ENCODE data around the gene KIF3B.

The KIF3B gene

GRCh38 chr20:32277361-32278198, at the start of gene KIF3B:
Gene KIF3B (plus strand): TSS chr20:32277651. CDS start chr20:32309778, 32,127 bp downstream.
- peaks cover 33% of the 10 kb centered on the region for H3K4me1 Mint-ChIP-seq
- peaks cover 19% of the 10 kb centered on the region for H3K36me3 Mint-ChIP-seq (ENCODE audit: insufficient read depth)
- peak; percentile 96 for ATAC-seq (replicated peaks; ENCODE audit: extremely low read depth, poor library complexity, severe bottlenecking)
- no peaks in the 10 kb centered on the region for H3K9me3 Mint-ChIP-seq
- peak; percentile 62 to 80 for DNase-seq (ENCODE audit: low spot score in 2 of 2)
- H3K4me3 Mint-ChIP-seq = peak within 1 kb of the TSS; percentile 83
- no peaks in the 10 kb centered on the region for H3K27me3 Mint-ChIP-seq
- H3K27ac Mint-ChIP-seq (ENCODE audit: low read depth) = peak within 1 kb of the TSS; percentile 80

- Mint-ChIP-seq H3K27me3 (no peaks in the 10 kb centered on the region), H3K36me3 (ENCODE audit: insufficient read depth) (peaks cover 20% of the 10 kb centered on the region), H3K4me1 (peaks cover 20% of the 10 kb centered on the region), H3K27ac (ENCODE audit: low read depth) (no peak overlapping the region), H3K9me3 (no peaks in the 10 kb centered on the region), H3K4me3 (no peak overlapping the region)
- ATAC-seq (replicated peaks; ENCODE audit: extremely low read depth, poor library complexity, severe bottlenecking) (no peak), DNase-seq (ENCODE audit: low spot score in 2 of 2) (no peak)
Measured at GRCh38 chr20:32227744-32228688, 49.4 kb upstream of the KIF3B start.

GRCh38 chr20:32229251-32229747, 48.2 kb upstream of the KIF3B start:
- Mint-ChIP-seq H3K27ac (ENCODE audit: low read depth) (no peak overlapping the region), H3K9me3 (no peaks in the 10 kb centered on the region), H3K4me1 (peaks cover 25% of the 10 kb centered on the region), H3K27me3 (no peaks in the 10 kb centered on the region), H3K4me3 (no peak overlapping the region), H3K36me3 (ENCODE audit: insufficient read depth) (peaks cover 20% of the 10 kb centered on the region)
- DNase-seq (ENCODE audit: low spot score in 2 of 2) (no peak), ATAC-seq (replicated peaks; ENCODE audit: extremely low read depth, poor library complexity, severe bottlenecking) (no peak)

GRCh38 chr20:32230707-32231106, 46.7 kb upstream of the KIF3B start:
- no peaks in the 10 kb centered on the region for H3K9me3 Mint-ChIP-seq
- peaks cover 25% of the 10 kb centered on the region for H3K4me1 Mint-ChIP-seq
- H3K27ac Mint-ChIP-seq (ENCODE audit: low read depth) = peak overlapping the region; percentile 99
- H3K4me3 Mint-ChIP-seq = no peak overlapping the region
- ATAC-seq (replicated peaks; ENCODE audit: extremely low read depth, poor library complexity, severe bottlenecking) (no peak), DNase-seq (ENCODE audit: low spot score in 2 of 2) (no peak)
- peaks cover 22% of the 10 kb centered on the region for H3K36me3 Mint-ChIP-seq (ENCODE audit: insufficient read depth)
- no peaks in the 10 kb centered on the region for H3K27me3 Mint-ChIP-seq

- H3K36me3 Mint-ChIP-seq (ENCODE audit: insufficient read depth) = peaks cover 23% of the 10 kb centered on the region
Measured at GRCh38 chr20:32231245-32231644, 46.2 kb upstream of the KIF3B start.

GRCh38 chr20:32231847-32232246, 45.6 kb upstream of the KIF3B start:
- peak overlapping the region; percentile 99 for H3K27ac Mint-ChIP-seq (ENCODE audit: low read depth)
- H3K36me3 Mint-ChIP-seq (ENCODE audit: insufficient read depth) = peaks cover 23% of the 10 kb centered on the region
- H3K9me3 Mint-ChIP-seq = no peaks in the 10 kb centered on the region
- no peaks in the 10 kb centered on the region for H3K27me3 Mint-ChIP-seq
- DNase-seq (ENCODE audit: low spot score in 2 of 2) (peak in 1 of 2 donors; percentile 22), ATAC-seq (replicated peaks; ENCODE audit: extremely low read depth, poor library complexity, severe bottlenecking) (peak; percentile 98)
- peak overlapping the region; percentile 51 for H3K4me3 Mint-ChIP-seq
- peaks cover 25% of the 10 kb centered on the region for H3K4me1 Mint-ChIP-seq

More at GRCh38 chr20:32231245-32231644, 46.2 kb upstream of the KIF3B start:
- H3K27me3 Mint-ChIP-seq = no peaks in the 10 kb centered on the region
- DNase-seq (ENCODE audit: low spot score in 2 of 2) = no peak
- H3K4me3 Mint-ChIP-seq = no peak overlapping the region
- ATAC-seq (replicated peaks; ENCODE audit: extremely low read depth, poor library complexity, severe bottlenecking) = no peak
- no peaks in the 10 kb centered on the region for H3K9me3 Mint-ChIP-seq
- peaks cover 25% of the 10 kb centered on the region for H3K4me1 Mint-ChIP-seq
- H3K27ac Mint-ChIP-seq (ENCODE audit: low read depth) = peak overlapping the region; percentile 99

GRCh38 chr20:32232326-32232886, 45.0 kb upstream of the KIF3B start:
- Mint-ChIP-seq H3K27ac (ENCODE audit: low read depth) (peak overlapping the region; percentile 99), H3K36me3 (ENCODE audit: insufficient read depth) (peaks cover 23% of the 10 kb centered on the region), H3K4me1 (peaks cover 30% of the 10 kb centered on the region), H3K27me3 (no peaks in the 10 kb centered on the region), H3K9me3 (no peaks in the 10 kb centered on the region), H3K4me3 (peak overlapping the region; percentile 51)
- ATAC-seq (replicated peaks; ENCODE audit: extremely low read depth, poor library complexity, severe bottlenecking) (no peak), DNase-seq (ENCODE audit: low spot score in 2 of 2) (no peak)

GRCh38 chr20:32233286-32233685, 44.2 kb upstream of the KIF3B start:
- Mint-ChIP-seq H3K36me3 (ENCODE audit: insufficient read depth) (peaks cover 21% of the 10 kb centered on the region), H3K9me3 (no peaks in the 10 kb centered on the region), H3K4me3 (no peak overlapping the region), H3K27me3 (no peaks in the 10 kb centered on the region), H3K4me1 (peaks cover 32% of the 10 kb centered on the region), H3K27ac (ENCODE audit: low read depth) (peak overlapping the region; percentile 92)
- ATAC-seq (replicated peaks; ENCODE audit: extremely low read depth, poor library complexity, severe bottlenecking) (no peak), DNase-seq (ENCODE audit: low spot score in 2 of 2) (no peak)

- Mint-ChIP-seq H3K9me3 (no peaks in the 10 kb centered on the region), H3K4me1 (peaks cover 32% of the 10 kb centered on the region), H3K4me3 (no peak overlapping the region), H3K36me3 (ENCODE audit: insufficient read depth) (peaks cover 17% of the 10 kb centered on the region), H3K27ac (ENCODE audit: low read depth) (no peak overlapping the region), H3K27me3 (no peaks in the 10 kb centered on the region)
- no peak for DNase-seq (ENCODE audit: low spot score in 2 of 2)
- no peak for ATAC-seq (replicated peaks; ENCODE audit: extremely low read depth, poor library complexity, severe bottlenecking)
Measured at GRCh38 chr20:32234135-32234808, 43.2 kb upstream of the KIF3B start.

GRCh38 chr20:32235331-32236047, 42.0 kb upstream of the KIF3B start:
- Mint-ChIP-seq H3K9me3 (no peaks in the 10 kb centered on the region), H3K4me1 (peaks cover 32% of the 10 kb centered on the region), H3K27me3 (no peaks in the 10 kb centered on the region), H3K4me3 (no peak overlapping the region), H3K36me3 (ENCODE audit: insufficient read depth) (peaks cover 16% of the 10 kb centered on the region), H3K27ac (ENCODE audit: low read depth) (no peak overlapping the region)
- ATAC-seq (replicated peaks; ENCODE audit: extremely low read depth, poor library complexity, severe bottlenecking) (no peak), DNase-seq (ENCODE audit: low spot score in 2 of 2) (no peak)

- Mint-ChIP-seq H3K36me3 (ENCODE audit: insufficient read depth) (peaks cover 16% of the 10 kb centered on the region), H3K27ac (ENCODE audit: low read depth) (no peak overlapping the region)
- no peak for ATAC-seq (replicated peaks; ENCODE audit: extremely low read depth, poor library complexity, severe bottlenecking)
Measured at GRCh38 chr20:32236048-32236533, 41.4 kb upstream of the KIF3B start.

More at GRCh38 chr20:32236048-32236533, 41.4 kb upstream of the KIF3B start:
- DNase-seq (ENCODE audit: low spot score in 2 of 2) = no peak
- Mint-ChIP-seq H3K4me1 (peaks cover 31% of the 10 kb centered on the region), H3K9me3 (no peaks in the 10 kb centered on the region), H3K4me3 (no peak overlapping the region), H3K27me3 (no peaks in the 10 kb centered on the region)

Data from central memory CD8-positive, alpha-beta T cell (primary cell).